CMK (cell line): ENCODE measurements around the gene INPP5K.
"Not testable (repeated sequence)": the region's sequence is repeated elsewhere in the genome, so short reads cannot be mapped to it uniquely, and the experiment has no call there.

ENCODE experiments used
- DNase-seq: peaks from one replicate; pipeline ENCODE4 v3.0.0-alpha.2; 2010; ENCODE audit warnings: low read depth

INPP5K gene

DNA sequence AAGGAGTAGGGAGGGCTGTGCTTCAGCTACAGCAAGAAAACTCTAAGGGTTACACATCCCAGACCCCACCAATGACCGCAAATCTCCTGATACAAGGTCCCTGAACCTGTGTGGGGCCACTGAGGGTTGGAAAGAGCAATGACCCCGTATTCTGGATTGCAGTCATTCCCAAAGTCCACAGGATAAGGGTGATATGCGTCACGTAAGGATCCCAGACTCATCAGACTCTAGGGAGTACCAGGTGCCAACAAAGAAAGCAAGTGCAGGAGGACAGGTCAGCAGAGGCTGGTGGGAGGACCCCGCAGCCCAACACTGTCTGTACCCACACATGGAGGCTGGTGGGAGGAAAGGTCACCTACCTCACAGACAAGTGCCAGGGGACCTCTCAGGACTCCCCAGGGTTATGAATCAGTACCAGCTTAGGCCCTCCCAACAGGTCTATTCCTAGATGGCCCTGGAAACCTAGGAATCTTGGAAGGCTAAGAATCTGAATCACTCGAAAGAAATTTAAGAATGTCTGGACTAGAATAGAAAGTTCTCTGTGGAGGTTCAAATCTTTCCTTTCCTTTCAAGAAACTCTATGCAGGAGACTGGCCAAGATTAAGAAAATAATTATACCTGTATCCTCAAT, 30.0 kb upstream of the INPP5K start:
- no peak for DNase-seq

DNA sequence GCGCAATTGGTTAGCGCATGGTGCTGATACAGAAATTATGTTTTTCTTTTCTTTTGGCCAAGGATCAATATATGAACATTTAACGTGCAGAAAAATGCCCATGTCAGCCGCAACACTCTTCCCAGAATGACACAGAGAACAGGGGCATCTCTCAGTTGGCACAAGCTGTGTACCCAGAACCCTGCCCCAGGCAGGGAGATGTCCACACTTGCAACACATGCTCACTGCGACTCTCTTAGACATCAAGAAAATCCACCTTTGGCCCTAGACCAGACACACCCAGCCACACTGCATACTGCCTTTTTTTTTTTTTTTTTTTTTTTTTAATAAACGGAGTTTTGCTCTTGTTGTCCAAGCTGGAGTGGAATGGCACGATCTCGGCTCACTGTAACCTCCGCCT, 29.2 kb upstream of the INPP5K start:
- no peak for DNase-seq

DNA sequence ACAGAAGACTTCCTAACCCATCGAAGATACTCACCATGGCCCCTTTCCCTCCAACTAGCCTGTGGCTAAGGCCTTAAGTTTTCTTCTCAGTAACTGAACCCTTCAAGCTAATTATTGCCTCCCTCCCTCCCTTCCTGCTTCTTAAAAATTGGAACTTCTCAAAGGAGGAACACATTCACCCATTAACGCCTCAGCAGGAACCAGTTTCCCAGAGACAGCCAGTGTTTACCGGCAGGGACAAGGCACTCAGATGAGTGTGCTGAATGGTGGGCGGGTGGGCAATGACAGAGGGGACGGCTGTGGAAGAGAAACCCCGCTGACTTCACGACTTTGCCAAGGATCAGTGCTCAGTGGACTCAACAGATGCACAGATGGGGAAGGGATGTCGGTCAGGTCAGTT, 25.9 kb upstream of the INPP5K start:
- no peak for DNase-seq

DNA sequence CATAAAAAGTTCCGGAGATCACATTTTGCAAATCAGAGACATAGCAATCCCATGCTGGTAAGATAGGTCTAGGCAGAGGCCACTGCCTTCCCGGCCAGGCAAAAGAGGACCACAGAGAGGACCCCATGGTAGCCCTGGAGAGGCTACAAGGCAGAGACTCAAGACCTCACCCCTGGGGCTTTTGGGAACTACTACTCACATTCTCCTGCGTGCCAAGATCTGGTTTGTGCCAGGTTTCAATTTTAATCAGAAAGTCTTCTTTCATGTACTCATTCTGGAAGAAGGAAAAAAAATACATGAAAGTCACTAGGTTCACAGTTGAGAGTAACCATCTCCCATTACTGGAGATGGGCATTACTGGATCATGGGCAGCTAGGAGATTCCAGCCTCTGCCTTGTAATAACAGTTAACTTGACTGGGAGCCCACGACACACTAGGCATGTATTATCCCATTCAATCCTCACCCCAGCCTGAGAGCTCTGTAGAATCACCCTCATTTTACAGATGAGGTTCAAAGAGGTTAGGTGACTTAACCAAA, 25.0 kb upstream of the INPP5K start:
- DNase-seq, result no peak

DNA sequence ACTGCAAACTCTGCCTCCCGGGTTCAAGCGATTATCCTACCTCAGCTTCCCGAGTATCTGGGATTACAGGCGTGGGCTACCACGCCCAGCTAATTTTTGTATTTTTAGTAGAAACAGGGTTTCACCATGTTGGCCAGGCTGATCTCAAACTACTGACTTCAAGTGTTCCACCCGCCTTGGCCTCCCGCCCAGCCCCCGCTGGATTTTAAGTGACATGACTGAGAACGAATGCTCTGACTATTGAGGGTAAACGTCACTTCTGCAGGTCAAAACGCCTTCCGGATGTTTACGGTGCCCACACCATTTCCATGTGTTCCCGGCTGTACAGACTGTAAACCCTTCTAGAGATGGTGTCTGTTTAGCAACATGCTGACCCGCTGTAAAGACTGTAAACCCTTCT, 23.4 kb upstream of the INPP5K start:
- no peak for DNase-seq

DNA sequence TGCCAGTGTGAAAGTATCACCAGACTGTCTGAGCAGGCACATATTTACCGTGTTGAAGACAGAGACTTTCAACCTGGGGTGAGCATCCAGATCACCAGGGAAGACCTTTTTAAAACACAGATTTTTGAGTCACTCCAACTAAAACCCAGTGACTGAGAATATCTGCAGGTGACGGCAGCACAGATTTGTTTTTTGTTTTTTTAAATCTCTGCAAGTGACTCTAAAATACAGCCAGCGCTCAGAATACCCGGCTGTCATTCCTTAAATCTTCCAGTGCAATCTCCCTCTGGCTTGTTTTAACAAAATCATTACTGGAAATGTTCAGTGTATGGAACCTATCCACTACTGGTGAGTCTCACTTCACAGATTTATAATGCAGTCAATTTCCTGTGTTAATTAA, 19.3 kb upstream of the INPP5K start:
- DNase-seq, result no peak

DNA sequence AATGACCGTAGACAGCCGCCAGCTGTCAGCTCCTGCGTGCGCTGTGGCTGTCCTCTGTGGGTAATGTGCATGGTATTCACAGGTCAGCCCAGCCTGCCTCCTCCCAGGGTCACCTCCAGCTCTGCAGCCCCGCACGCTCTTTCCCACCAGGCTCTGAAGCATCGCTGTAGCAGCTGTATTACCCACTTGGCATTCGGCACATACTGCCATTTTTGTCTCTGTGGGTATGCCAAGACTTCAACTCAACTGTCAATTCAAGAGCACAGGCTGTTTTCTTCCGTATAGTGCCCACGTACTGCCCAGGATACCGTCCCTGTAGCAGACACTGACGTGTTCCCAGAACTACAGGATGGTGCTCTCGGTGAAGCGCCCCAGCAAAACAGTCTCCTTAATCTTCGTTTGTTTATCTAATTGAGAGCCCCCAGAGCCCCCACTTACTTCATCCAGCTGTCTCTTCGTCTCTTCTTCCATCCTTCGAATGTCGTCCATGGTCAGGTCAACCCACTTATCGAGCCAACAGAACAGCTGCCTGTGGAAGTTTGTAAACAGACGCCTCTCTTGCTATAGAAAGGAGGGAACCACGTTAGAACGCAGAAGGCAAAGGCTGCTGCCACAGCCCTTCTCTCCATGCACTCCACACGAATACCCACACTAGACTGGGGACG, 17.4 kb upstream of the INPP5K start:
- DNase-seq, result no peak

DNA sequence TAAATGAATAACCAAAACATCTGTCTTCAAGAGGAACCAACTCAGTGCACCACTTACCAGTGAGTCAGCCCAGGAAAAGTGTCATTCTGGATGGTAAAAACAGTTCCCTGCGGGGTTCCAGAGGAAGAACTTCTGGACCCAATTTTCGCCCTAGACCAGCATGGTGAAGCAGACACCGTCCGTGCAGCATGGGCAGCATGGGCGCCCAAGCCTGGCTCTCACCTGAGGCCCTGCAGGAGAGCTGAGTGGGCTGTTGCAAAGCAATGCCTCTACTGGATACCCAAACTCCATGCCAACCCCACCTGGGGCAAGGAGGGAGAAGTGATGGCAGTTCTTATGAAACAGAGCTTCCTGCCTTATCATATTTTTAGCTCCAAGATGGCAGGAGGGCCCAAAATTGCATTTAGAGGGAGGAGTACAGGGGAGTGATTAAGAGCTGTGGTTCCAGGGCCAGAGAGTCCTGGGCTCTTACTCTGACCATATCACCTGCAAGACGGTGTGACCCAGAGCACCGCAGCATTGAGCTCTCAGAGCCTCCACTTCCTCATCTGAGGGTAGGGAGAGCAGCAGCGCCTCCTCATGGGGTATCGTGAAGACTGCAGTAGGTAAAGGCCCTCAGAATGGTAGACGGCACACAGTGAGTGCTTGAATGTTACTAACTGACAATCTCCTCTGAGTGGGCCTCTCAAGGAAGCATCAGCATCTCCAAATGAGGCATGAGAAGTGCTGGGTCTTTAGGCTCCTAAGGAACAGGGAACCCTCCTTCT, 16.6 kb upstream of the INPP5K start:
- no peak for DNase-seq

DNA sequence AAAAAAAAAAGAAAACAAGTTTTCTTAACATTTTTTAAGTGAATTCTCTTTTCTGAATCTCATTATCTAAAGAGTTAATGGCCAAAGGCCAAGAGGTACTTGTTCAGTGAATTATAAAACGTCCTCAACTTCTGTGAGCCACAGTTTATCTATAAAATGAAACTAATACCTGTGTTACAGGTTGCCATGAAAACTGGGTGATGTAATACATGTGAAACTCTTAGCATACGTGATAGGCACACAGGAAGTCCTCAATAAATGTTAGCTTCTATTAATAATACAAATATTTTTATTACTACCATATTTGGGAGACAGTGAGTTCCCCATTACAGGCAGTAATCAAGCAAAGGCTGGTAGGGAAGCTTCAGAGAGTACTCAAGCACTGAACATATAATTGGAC, 13.5 kb upstream of the INPP5K start:
- no peak for DNase-seq

DNA sequence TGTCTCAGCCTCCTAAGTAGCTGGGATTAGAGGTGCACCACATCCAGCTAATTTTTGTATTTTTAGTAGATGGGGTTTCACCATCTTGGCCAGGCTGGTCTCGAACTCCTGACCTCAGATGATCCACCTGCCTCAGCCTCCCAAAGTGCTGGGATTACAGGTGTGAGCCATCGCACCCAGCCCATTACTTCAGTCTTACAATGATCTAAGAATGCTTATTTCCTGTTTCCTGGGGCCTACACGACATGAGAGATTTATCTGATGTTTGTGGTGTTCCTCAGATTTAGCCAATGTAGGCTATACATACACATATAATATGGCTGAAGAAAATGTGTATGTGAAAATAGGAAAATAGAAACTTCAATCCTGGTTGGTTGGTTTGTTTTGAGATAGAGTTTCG, 10.5 kb upstream of the INPP5K start:
- not testable (repeated sequence) for DNase-seq

DNA sequence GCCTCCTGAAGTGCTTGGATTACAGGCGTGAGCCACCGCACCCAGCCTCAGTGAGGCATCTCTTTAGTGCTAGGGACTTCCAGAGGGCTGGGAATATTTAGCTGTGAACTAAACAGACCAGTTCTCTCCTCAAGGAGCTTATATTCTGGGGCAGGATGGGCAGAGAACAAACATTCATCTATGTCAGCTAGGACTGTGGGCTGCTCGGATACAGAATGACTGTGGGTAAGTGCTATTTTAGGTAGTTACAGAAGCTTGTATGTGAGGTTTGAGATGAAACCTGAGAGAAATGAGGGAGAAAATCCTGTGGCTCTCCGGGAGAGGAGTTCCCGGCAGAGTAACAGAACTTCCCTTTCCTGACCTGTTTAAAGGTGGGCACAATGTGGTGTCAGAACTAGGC, 6.2 kb upstream of the INPP5K start:
- no peak for DNase-seq

DNA sequence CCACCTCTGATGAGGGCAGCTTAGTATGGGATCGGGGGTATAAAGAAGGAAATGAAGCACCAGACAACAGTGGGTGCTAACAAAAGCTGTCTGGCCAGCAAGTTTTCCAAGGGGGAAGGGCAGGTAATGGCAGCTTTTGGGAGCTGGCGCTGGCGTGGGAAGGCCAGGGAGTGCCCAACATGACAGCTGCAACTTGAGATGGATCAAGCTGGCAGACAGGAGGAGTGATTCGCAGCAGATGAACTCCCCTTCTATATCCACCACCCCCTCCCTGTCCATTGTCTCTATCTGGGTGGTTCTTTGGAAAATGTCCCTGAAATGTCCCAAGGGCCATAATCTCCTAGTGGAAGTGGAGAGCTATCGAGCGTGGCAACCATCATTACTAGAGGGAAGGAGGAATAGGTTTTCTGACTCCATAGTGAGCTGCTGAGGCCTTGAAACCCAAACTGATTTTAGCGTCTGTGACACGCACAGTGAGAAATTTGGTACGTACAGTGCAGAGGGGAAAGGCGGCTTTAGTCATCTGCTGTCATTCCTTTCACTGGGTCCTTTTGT, 4.8 kb upstream of the INPP5K start:
- DNase-seq, result no peak

DNA sequence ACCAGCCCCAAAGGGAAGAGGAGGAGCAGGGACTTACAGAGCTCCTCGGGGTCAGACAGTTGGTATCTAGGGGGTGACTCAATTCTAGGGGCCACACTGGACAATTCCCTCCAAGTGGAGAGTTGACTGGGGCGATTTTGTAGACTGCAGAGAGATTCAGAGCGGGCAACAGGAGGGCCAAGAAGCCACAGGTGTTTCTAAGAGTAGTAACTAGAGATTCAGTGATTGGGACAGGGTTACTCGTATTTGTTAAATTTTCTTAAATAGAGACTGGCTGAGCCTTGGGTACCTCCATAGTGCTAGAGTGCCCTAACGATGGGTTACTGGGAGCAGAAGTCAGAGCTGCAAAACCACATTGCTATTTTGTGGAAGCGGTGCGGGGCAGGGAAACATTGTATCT, 3.3 kb upstream of the INPP5K start:
- DNase-seq, result no peak

DNA sequence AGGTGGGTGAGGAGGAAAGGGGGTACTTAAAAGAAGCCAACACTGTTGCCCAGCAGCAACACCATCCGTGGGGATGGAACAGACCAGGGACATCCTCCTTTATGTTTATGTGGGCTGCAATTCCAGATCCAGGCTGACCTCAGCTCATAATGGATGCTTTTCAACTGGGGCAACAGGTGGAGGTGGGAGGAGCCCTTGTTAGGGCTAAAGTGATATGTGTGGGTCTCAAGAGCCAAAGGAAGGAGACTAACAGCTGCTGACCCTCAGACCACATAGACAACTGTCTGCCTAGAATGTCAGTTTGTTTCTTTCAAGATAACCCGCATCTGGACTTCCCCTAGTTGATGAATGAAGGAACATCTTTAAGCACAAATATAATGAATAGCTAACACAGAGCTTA, 2.0 kb upstream of the INPP5K start:
- no peak for DNase-seq

DNA sequence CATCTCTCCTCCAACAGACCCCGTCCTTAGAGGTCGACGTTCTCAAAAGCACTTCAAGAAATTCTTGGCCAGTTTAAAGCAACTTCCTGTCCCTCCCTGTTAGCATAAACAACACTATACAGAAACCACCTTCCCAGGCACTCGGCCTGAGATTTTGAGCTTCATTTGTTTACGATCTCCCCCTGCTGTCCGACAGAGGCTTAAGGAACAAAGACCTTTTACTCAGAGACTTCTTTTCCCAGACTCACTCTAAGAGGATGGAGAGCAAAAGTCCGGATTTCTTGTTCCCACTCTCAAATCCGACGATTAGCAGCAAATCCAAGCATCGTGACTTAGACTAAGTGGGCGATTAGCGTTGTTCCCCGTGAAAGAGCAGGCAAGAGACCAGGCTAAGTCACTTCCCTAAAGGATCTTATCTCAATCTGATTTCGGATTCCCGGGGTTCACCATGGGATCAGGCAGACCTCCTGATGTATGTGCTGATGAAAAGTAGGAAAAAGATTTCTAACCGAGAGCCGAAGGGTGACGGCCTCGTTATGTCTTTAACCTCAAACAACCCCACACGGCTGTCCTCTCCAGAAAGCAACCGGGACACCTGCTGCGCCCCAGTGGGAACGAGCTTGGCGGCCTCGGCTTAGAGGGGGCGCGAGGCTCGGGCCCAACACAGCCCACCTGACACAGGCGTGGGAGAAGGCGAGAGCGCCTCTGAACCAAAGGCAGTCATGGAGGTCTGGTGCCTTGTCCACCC, 598 bp downstream of the INPP5K start:
- DNase-seq, result no peak

DNA sequence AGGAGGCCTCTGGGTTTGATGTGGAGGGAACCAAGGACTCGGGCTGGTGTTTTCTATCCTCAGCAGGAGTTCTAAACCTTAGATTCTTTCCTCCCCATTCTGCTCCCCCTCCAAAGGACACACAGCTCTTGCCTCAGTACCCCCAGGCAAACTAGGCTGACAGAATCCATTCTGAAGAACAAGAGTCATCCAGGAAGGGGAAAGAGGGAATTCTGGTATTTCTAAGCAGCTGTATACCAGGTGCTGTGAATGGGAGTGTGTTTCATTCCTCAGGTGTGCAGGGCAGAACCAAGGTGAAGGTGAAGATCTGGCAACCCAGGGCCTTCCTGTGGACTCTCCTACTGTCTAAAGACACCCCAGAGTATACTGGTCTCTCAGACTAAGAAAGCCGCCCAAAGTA, 4.1 kb downstream of the INPP5K start:
- DNase-seq, result no peak

DNA sequence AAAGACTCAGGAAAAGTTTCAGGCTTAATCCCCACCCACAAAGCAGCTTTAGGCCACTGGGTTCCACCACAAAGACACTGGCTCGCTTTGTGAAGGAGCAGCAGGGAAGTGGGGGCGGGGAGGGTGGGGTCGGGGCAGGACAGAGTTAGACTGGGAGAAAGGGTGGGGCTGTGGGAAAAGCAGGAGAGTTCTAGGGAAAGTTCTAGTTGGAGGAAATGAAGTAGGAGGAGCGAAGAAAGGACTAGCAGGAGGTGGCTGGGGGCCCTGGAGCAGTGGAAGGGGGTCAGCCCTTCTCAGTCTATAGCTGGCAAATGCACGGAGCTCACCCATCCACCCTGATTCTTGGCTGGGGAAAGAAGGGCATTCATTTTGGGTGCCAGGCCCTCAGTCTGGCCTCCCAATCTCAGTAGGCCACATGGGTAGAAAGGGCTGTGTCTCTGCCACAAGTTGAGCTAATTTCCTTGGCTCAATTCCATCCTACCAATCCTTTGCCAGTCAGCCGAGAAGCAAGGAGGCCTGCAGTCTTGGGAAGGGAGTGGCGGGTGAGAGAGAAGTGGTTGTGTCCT, 4.6 kb downstream of the INPP5K start:
- no peak for DNase-seq

DNA sequence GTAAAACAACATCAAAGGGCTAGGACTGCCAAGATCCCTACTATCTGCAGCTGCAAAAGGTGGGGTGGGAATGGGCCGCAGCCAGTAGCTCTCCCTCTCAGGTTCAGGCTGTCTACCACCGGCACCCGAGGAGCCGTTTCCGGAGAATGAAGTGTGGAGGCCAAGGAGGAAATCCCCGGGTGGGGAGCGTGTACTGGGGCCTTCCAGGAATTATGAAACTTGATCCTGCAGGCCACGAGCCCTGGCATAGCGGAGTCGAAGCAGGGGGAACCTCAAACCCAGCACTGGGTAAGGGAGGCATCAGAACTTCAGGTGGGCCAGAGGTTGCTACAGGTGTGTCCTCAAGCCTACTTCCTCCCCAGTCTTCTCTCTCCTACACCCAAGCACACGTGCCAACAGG, 5.1 kb downstream of the INPP5K start:
- DNase-seq, result no peak

DNA sequence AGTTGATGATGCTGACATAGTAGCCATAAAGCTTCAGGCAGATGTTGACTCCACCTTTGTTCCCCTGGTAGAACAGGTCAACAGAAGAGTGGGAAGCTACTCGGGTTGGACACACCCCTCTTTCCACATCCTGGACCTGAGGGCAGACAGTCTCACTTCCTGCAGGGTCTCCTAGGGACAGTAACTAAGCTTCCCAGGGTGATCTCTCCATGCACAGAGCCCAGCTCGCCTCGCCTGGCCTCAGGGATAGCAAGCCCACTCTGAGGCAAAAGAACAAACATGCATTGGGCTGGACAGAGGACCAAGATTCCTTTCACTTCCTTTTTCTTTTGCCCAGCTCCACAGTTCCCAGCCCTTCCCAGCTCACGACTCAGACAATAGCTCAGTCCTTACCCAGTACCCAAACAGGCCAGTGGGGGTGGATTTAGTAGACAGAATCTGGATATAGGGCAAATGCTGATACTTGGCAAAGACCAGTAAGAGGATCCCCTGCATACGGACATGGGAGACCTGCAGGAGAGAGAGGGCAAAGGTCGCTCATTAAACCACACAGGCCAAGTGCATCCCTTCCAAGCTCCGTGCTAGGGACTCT, 7.0 kb downstream of the INPP5K start:
- DNase-seq, result no peak

DNA sequence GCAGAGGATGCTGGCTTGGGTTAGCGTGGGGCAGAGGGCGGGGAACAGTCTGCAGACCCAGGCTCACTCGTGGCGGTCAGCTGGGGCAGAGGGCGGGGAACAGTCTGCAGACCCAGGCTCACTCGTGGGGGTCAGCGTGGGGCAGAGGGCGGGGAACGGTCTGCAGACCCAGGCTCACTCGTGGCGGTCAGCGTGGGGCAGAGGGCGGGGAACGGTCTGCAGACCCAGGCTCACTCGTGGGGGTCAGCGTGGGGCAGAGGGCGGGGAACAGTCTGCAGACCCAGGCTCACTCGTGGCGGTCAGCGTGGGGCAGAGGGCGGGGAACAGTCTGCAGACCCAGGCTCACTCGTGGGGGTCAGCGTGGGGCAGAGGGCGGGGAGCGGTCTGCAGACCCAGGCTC, 7.7 kb downstream of the INPP5K start:
- DNase-seq, result not testable (repeated sequence)

DNA sequence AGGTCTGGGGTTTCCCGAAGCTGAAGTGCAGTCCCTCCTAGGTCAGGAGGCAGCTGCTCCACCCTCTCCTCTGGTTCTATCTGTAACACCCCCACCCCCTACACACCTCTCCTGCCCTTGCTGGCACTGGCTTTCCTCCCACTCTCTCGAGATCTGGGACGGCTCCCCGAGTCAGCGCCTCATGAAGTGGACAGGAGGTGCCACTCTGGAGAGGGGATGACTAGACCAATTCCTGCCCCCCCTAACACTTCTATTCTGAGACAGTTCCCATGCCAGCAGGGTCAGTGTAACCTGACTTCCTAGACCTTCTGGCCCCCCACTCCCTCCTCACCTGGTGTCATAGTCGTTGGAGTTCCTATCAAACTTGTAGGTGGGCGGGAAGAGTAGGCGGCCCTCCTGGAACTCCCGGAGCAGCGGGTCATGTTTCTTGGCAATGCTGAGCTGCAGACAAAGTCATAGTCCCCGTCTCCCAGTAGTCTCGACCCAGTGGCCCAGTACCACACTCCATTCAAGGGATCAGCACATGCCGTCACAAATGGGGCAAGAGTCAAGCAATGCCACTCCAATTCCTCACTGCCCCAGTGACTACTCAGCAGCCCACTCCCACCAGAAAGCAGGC, 9.7 kb downstream of the INPP5K start:
- DNase-seq, result no peak
